Astrocyte (in vitro differentiated cells and primary cell): Measurements from ENCODE around the gene EPS15. TPM values are rescaled to one million over a fixed set of nuclear protein-coding genes. Genes with fewer than 3 reads are reported as not detected.

Source experiments
- DNase-seq: peaks from one replicate; pipeline ENCODE4 v3.0.0-alpha.2; 2010; ENCODE audit warnings: low read depth
- FAIRE-seq: peaks from 2 replicates; lab custom pipeline; 2011; peaks lifted over from hg19 to GRCh38; lab: Jason Lieb, UNC
- H2AFZ ChIP-seq: 2 replicates; pipeline ENCODE4 v1.6.0; 2012; ENCODE audit warnings: low read depth, low read length, inconsistent platforms
- H3K27ac ChIP-seq: 2 replicates; pipeline ENCODE4 v1.5.1; 2011; ENCODE audit warnings: low read depth, low read length, inconsistent platforms
- H3K27me3 ChIP-seq: 2 replicates; pipeline ENCODE4 v1.6.0; 2011; ENCODE audit warnings: low read length, inconsistent platforms; ENCODE audit not compliant: insufficient read depth
- H3K36me3 ChIP-seq: 2 replicates; pipeline ENCODE4 v1.5.1; 2011; ENCODE audit warnings: low read length, inconsistent platforms; ENCODE audit not compliant: insufficient read depth
- H3K4me1 ChIP-seq: 2 replicates; pipeline ENCODE4 v1.5.1; 2011; ENCODE audit warnings: low read length, inconsistent platforms; ENCODE audit not compliant: insufficient read depth
- H3K4me2 ChIP-seq: 2 replicates; pipeline ENCODE4 v1.6.0; 2012; ENCODE audit warnings: low read length, inconsistent platforms
- H3K4me3 ChIP-seq: 2 replicates; pipeline ENCODE4 v1.5.1; 2011; ENCODE audit warnings: low read depth, mild to moderate bottlenecking, low read length, inconsistent platforms; ENCODE audit not compliant: insufficient read depth
- H3K79me2 ChIP-seq: 2 replicates; pipeline ENCODE4 v1.6.0; 2012; ENCODE audit warnings: mild to moderate bottlenecking, low read length, inconsistent platforms; ENCODE audit not compliant: insufficient read depth
- H3K9ac ChIP-seq: 2 replicates; pipeline ENCODE4 v1.6.0; 2012; ENCODE audit warnings: mild to moderate bottlenecking, low read length, inconsistent platforms
- H3K9me3 ChIP-seq: 2 replicates; pipeline ENCODE4 v1.5.1; 2012; ENCODE audit warnings: low read depth, mild to moderate bottlenecking, low read length, inconsistent platforms; ENCODE audit not compliant: insufficient read depth
- H4K20me1 ChIP-seq: 2 replicates; pipeline ENCODE4 v1.6.0; 2012; ENCODE audit warnings: low read length, inconsistent platforms; ENCODE audit not compliant: insufficient read depth
- H3K27ac Mint-ChIP-seq: one replicate; pipeline ENCODE4 v1.8.0; 2021; ENCODE audit warnings: mild to moderate bottlenecking, mixed read lengths; ENCODE audit not compliant: unreplicated experiment
- H3K27me3 Mint-ChIP-seq: one replicate; pipeline ENCODE4 v1.8.0; 2021; ENCODE audit warnings: low read depth, mixed read lengths; ENCODE audit not compliant: unreplicated experiment
- H3K36me3 Mint-ChIP-seq: one replicate; pipeline ENCODE4 v1.8.0; 2021; ENCODE audit warnings: low read depth, mixed read lengths; ENCODE audit not compliant: unreplicated experiment
- H3K4me1 Mint-ChIP-seq: one replicate; pipeline ENCODE4 v1.8.0; 2021; ENCODE audit warnings: low read depth, mixed read lengths; ENCODE audit not compliant: unreplicated experiment
- H3K4me3 Mint-ChIP-seq: one replicate; pipeline ENCODE4 v1.8.0; 2021; ENCODE audit warnings: mild to moderate bottlenecking, moderate library complexity, mixed read lengths; ENCODE audit not compliant: unreplicated experiment
- H3K9me3 Mint-ChIP-seq: one replicate; pipeline ENCODE4 v1.8.0; 2021; ENCODE audit warnings: mild to moderate bottlenecking, mixed read lengths; ENCODE audit not compliant: unreplicated experiment
- CTCF ChIP-seq: IDR thresholded peaks from 2 replicates; pipeline ENCODE4 v1.5.1; 2011; ENCODE audit warnings: low read depth, mild to moderate bottlenecking, inconsistent platforms, low read length, moderate library complexity; ENCODE audit not compliant: insufficient read depth
- EZH2 ChIP-seq: IDR thresholded peaks from 2 replicates; pipeline ENCODE4 v1.6.1; 2012; ENCODE audit warnings: mild to moderate bottlenecking, low read length, inconsistent platforms; ENCODE audit not compliant: insufficient read depth
- total RNA-seq: library from RNA; stranded (reverse); gene quantifications from 2 replicates; pipeline ENCODE4 v1.2.1, GENCODE V29; 2021

EPS15 gene
- total RNA-seq, 1 donor from 2014 or later = 70.6 TPM

GRCh38 chr1:51499694-51500093, 19.4 kb downstream of the EPS15 start:
- H3K27ac Mint-ChIP-seq = no peak overlapping the region
- H3K36me3 Mint-ChIP-seq = peaks cover 2% of the 10 kb centered on the region
- Histone ChIP-seq H3K27me3 (no peaks in the 10 kb centered on the region), H3K4me3 (no peak overlapping the region), H3K4me1 (no peaks in the 10 kb centered on the region), H4K20me1 (peaks cover 9% of the 10 kb centered on the region), H2AFZ (no peak overlapping the region), H3K4me2 (no peak overlapping the region), H3K9ac (no peak overlapping the region), H3K79me2 (peaks cover 69% of the 10 kb centered on the region), H3K36me3 (no peaks in the 10 kb centered on the region), H3K9me3 (no peaks in the 10 kb centered on the region), H3K27ac (no peak overlapping the region)
- no peak overlapping the region for H3K4me3 Mint-ChIP-seq
- FAIRE-seq (no peak), DNase-seq (no peak)
- no peak for TF ChIP-seq EZH2
- H3K27me3 Mint-ChIP-seq = no peaks in the 10 kb centered on the region
- no peaks in the 10 kb centered on the region for H3K9me3 Mint-ChIP-seq
- H3K4me1 Mint-ChIP-seq = no peaks in the 10 kb centered on the region

- Mint-ChIP-seq H3K27me3 (no peaks in the 10 kb centered on the region), H3K36me3 (peaks cover 2% of the 10 kb centered on the region), H3K9me3 (no peaks in the 10 kb centered on the region), H3K27ac (no peak overlapping the region), H3K4me3 (no peak overlapping the region), H3K4me1 (peaks cover 1% of the 10 kb centered on the region)
- no peak overlapping the region for H3K27ac ChIP-seq
- no peak overlapping the region for H3K4me2 ChIP-seq
- H4K20me1 ChIP-seq = peaks cover 16% of the 10 kb centered on the region
- no peaks in the 10 kb centered on the region for H3K9me3 ChIP-seq
- no peaks in the 10 kb centered on the region for H3K27me3 ChIP-seq
- TF ChIP-seq CTCF (no peak), EZH2 (no peak)
- H3K4me3 ChIP-seq = no peak overlapping the region
- no peaks in the 10 kb centered on the region for H3K4me1 ChIP-seq
- peaks cover 69% of the 10 kb centered on the region for H3K79me2 ChIP-seq
- H3K9ac ChIP-seq = no peak overlapping the region
- DNase-seq = no peak
- H2AFZ ChIP-seq = no peak overlapping the region
- no peak for FAIRE-seq
- H3K36me3 ChIP-seq = no peaks in the 10 kb centered on the region
Measured at GRCh38 chr1:51498924-51499323, 20.1 kb downstream of the EPS15 start.

- Histone ChIP-seq H3K79me2 (peaks cover 63% of the 10 kb centered on the region), H2AFZ (no peak overlapping the region), H3K36me3 (no peaks in the 10 kb centered on the region), H3K27me3 (no peaks in the 10 kb centered on the region), H3K9ac (no peak overlapping the region), H3K4me3 (no peak overlapping the region), H3K4me2 (no peak overlapping the region), H3K27ac (no peak overlapping the region), H4K20me1 (peaks cover 18% of the 10 kb centered on the region), H3K9me3 (no peaks in the 10 kb centered on the region), H3K4me1 (no peaks in the 10 kb centered on the region)
- no peak for DNase-seq
- Mint-ChIP-seq H3K27ac (no peak overlapping the region), H3K4me1 (peaks cover 3% of the 10 kb centered on the region), H3K4me3 (no peak overlapping the region), H3K9me3 (no peaks in the 10 kb centered on the region), H3K27me3 (no peaks in the 10 kb centered on the region), H3K36me3 (no peaks in the 10 kb centered on the region)
- no peak for TF ChIP-seq EZH2
- TF ChIP-seq CTCF = no peak
- FAIRE-seq = no peak
Measured at GRCh38 chr1:51497340-51497739, 21.7 kb downstream of the EPS15 start.
